HG03064 (cell line): ENCODE data around the gene CCSER2.
"Not testable (repeated sequence)": the region's sequence is repeated elsewhere in the genome, so short reads cannot be mapped to it uniquely, and the experiment has no call there.

ENCODE experiments used
- ATAC-seq: cut with Tn5 transposase; IDR thresholded peaks from one replicate; pipeline ENCODE4 v1.9.1; 2021; ENCODE audit warnings: low read depth; ENCODE audit not compliant: unreplicated experiment

Gene CCSER2

DNA sequence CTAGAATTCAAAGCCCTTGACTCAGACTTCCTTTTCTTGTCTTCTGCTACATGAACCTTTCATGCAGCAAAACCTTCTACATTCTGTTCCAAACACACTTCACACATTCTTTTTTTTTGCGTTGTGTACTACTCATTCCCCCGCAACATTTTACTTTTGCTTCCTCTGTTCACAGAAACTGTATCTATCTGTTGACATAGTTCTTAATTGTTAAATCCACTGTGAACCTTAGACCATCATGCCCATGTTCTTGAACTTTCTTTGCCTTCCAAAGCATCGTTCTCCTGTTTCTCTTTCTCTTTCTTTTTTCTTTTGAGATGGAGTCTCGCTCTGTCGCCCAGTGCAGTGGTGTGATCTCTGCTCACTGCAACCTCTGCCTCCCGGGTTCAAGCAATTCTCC is 14.2 kb downstream of the CCSER2 start:
- peak; percentile 63 for ATAC-seq

- ATAC-seq: no peak
These were observed 15.4 kb downstream of the CCSER2 start for GRCh38 chr10:84343831-84344230.

- ATAC-seq: no peak
These were observed 16.1 kb downstream of the CCSER2 start for GRCh38 chr10:84344526-84344925.

DNA sequence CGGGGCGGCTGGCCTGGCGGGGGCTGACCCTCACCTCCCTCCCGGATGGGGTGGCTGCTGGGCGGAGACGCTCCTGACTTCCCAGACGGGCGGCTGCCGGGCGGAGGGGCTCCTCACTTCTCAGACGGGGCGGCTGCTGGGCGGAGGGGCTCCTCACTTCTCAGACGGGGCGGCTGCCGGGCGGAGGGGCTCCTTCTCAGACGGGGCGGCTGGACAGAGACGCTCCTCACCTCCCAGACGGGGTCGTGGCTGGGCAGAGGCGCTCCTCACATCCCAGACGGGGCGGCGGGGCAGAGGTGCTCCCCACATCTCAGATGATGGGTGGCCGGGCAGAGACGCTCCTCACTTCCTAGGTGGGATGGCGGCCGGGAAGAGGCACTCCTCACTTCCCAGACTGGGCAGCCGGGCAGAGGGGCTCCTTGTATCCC is 19.2 kb downstream of the CCSER2 start:
- not testable (repeated sequence) for ATAC-seq

DNA sequence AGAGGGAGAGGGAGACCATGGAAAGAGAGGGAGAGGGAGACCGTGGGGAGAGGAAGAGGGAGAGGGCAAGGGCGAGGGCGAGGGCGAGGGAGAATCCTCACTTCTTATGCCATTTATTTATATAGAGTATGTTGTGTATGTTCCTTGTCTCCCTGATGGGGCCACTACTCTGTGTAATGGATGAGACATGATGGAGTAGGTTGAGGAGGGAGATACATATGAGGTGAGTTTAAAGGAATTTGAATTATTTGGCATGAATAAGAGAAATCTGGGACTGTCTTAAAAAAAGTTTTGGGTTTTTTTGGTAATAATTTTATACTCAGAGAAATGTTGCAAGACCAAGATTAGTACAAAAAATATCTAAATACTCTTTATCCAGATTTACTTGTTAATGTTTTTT is 20.1 kb downstream of the CCSER2 start:
- ATAC-seq: no peak

DNA sequence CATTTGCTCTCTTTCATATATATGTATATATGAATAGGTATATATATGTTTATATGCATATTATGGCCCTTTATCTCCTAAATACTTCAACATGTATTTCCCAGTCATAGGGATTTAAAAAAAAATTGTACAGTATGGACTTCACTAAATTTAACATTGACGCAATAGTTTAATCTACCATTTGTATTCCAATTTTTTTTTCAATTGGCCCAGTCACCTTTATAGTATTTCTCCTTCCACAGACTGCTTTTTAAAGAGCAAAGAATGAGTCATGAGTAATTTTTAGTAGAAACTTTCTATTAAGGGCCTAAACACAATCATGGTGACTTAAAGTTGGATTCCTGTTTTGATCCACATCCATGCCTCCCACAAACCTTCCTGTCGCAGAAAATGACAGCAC is 20.5 kb downstream of the CCSER2 start:
- ATAC-seq: no peak

GRCh38 chr10:84352251-84352842 is 24.0 kb downstream of the CCSER2 start:
- ATAC-seq: peak; percentile 89

- ATAC-seq: no peak
These were observed 24.8 kb downstream of the CCSER2 start for GRCh38 chr10:84353052-84353803.

DNA sequence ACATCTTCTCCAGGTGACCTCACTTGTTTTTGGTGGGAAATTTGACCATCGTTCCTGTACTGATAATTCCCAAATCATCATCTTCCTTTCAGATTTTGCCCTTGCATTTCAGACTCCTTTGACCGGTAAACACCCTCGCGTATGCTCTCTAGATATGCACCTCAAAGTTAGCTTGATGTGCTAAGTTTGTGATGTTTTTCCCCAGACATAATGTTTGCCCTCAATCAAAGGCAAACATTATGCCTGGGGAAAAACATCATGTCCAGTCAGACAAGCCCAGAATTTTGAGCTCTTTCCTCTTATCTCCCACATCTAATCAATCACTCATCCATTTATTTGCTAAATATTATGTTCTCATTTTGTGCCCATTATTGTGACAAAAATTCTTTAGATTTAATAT is 26.2 kb downstream of the CCSER2 start:
- no peak for ATAC-seq

GRCh38 chr10:84355106-84355505 is 26.7 kb downstream of the CCSER2 start:
- ATAC-seq: no peak

DNA sequence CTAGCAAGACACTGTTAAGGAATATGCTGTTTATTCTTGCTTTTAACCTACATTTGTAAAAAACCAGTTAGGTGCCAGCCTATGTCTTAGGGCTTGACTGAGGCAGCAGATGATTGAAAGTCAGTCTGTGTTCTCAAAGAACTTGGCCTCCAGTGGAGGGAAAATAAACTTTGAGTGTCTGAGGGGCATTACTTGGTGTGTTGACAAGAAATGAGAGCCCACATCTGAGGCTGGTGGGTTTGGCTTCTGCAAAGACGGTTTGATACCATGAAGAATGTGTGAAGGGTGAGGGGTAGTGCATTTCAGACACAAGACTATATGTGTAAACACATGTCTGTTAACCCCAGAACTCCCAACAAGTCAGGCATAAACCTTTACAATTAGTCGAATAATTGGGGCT is 28.5 kb downstream of the CCSER2 start:
- no peak for ATAC-seq

DNA sequence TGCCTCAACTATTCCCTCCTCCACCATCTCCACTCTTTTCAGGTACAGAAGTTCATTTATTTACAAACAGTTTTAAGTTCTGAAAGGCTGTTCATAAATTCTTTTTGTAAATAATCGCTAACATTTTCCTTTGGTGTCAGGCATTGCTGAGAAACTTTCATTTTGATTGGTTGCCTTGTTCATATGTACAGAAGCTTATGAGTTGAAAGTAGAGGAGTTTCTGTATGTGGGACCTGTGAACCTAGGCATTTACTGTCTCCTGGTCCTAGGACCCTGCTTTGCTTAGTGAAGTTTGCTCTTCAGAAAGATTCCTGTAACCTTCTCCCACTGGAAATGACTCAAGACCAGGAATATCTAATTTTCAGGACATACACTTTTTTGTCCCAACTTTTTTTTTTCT is 30.4 kb downstream of the CCSER2 start:
- no peak for ATAC-seq

DNA sequence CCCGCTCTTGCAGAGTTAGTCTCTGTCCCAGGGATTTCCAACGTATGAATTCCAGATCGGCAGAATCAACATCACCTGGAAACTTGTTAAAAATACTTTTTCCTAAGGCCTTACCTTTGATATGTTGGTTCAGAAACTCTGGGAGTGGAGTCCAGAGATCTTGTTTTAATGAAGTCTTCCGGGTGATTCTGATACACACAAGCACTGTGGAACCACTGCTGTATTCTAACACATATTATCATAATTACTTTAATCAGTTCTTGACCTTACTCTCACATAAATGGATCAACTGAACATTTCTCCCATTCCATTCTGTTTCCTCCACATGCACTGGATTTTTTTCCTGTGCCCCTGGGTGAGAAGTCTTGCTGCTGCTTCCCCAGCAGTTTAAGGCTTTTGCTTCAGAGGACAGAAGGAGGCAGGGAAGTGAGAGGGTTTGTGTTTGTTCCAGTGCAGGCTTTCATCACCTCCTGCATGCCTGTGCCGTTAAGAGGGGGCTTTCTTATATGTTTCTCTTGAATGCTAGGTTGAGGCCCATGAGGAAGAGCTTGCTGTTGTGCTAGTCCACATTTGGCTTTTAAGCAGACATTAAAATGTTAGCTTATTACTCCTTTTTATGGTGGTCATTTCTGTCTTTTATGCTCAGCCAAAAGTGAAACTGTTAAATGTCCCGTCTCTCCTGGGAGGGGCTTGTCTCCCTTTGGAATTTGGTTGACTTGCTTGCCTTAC is 32.4 kb downstream of the CCSER2 start:
- ATAC-seq: no peak

DNA sequence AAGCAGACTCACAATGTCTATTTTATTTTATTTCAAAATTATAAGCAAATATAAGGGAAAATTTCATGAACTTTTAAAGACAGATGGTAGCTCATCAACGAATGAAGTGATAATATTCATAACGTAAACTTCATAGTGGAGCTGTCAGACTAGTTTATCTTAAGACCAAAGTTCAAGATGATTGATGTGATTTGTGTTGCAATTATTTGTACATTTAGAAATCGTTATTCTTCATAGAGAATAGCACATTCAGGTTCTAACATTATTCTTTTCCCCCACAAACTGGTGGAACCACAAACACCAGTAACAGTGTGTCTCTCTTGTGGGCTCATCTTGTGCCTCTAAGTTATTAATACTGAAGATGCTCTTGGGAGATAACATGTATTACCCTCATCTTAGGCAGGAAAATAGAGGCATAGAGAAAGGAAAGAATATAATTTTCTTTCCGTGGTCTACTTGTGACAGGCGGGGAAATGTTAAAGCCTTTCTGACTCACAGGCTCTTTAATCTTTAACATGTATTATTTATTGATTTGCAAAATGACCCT is 37.0 kb downstream of the CCSER2 start:
- no peak for ATAC-seq

DNA sequence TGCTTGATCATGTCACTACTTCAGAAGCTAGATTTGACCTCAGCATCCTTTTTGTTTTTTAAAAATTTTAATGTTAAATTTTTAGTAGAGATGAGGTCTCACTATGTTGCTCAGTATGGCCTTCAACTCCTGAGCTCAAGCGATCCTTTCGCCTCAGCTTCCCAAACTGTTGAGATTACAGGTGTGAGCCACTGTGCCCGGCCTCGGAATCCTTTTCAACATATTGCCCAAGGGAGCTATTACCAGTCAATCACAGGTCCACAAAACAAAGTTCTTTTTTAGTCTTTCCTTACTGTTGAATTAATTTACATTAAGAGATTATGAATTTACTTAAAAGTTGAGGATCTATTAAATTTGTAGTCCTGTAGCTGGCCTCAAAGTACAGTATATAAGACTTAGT is 37.7 kb downstream of the CCSER2 start:
- ATAC-seq: no peak

- no peak for ATAC-seq
These were observed 38.9 kb downstream of the CCSER2 start for GRCh38 chr10:84367256-84367655.

DNA sequence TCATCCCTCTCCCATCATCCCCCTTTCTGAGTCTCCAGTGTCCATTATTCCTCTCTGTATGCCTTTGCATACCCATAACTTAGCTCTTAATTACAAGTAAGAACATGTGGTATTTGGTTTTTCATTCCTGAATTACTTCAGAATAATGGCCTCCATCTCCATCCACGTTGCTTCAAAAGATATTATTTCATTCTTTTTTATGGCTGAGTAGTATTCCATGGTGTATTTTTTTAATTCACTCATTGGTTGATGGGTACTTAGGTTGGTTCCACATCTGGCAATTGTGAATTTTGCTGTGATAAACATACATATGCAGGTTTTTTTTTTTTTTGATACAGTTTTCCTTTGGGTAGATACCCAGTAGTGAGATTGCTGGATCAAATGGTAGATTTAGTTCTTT is 40.4 kb downstream of the CCSER2 start:
- no peak for ATAC-seq

DNA sequence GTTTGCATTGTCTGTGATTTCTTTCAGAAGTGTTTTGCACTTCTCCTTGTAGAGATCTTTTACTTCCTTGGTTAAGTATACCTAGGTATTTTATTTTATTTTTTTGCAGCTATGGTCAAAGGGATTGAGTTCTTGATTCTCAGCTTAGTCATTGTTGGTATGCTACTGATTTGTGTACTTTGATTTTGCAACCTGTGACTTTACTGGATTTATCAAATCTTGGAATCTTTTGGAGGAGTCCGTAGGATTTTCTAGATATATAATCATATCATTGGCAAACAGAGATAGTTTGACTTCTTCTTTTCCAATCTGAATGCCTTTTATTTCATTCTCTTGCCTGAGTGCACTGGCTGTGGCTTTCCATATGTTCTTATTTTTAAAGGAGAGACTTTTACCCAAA is 41.9 kb downstream of the CCSER2 start:
- ATAC-seq: no peak

DNA sequence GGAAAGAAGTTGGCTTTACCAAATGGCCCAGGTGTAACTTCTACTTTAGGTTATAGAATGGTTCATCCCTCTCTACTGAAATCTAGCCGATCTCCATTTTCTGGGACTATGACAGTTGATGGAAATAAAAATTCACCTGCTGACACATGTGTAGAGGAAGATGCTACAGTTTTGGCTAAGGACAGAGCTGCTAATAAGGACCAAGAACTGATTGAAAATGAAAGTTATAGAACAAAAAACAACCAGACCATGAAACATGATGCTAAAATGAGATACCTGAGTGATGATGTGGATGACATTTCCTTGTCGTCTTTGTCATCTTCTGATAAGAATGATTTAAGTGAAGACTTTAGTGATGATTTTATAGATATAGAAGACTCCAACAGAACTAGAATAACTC is 43.6 kb downstream of the CCSER2 start:
- no peak for ATAC-seq

- no peak for ATAC-seq
These were observed 44.6 kb downstream of the CCSER2 start for GRCh38 chr10:84373000-84373399.

DNA sequence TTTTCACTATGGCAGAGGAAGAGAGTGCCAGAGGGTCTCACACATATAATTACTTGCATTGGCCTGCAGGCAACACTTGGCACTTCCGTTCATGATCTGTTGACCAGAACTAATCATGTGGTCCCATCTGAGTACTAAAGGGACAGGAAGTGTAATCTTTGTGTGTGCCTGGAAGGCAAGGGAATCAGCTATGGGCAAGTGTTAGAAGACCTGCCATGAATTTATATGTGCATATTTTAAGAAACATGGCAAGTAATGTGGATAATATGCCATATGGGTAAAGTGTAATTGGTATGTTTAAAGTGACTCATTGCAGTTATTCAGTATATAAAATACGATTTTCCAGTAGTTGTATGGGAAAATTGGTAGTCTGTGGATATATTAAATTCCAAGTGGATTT is 46.1 kb downstream of the CCSER2 start:
- no peak for ATAC-seq
